ENCODE measurements around the gene KLF12.

The KLF12 gene

GRCh38 chr13:74134221-74134776 lies at the start of gene KLF12:
Gene KLF12 (minus strand): TSS chr13:74134404.
- DNase-seq (ENCODE audit: insufficient read length, low spot score): peak; percentile 57
- FAIRE-seq: no peak

- FAIRE-seq: no peak
- DNase-seq (ENCODE audit: insufficient read length, low spot score): no peak
Measured at GRCh38 chr13:74182491-74182890, 48.3 kb upstream of the KLF12 start.

GRCh38 chr13:74174810-74175209 lies 40.6 kb upstream of the KLF12 start:
- no peak for DNase-seq (ENCODE audit: insufficient read length, low spot score)
- FAIRE-seq: no peak

DNA sequence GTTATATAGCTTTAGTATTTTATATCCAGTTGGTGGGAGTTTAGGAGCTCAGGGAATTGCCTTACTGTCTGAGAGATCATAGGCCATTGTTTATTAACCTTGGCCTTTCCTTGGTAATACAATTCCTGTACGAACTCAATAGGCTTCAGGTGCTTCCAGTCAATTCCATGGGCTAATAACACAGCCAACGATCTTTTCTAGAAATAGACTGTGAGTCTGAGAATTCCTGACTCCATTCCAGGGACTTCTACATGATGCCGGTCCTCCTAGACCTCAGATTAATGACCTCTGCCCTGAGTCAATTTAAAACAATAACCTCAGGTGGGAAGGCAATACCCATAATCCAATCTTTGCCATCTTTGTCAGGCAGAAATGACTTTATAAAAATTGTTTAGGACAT lies 39.6 kb upstream of the KLF12 start:
- DNase-seq (ENCODE audit: insufficient read length, low spot score) (no peak), FAIRE-seq (no peak)

DNA sequence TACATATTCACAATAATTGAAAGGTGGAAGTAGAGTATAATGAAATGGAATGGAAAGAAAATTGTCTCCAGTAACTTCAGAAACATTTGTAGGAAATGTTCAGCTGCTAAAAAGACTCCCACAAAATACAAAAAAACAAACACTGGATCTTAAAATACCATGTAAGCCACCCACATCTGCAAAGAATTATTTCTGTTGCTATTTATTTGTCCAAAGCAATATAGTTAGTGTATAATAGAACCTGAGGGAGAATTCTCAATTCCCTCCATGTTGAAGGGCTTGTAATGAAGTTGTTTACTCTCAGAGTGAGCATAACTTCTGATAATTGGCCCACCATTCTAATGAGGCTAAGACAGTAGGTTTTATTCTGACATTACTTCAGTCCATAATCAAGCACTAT lies 37.4 kb upstream of the KLF12 start:
- no peak for DNase-seq (ENCODE audit: insufficient read length, low spot score)
- no peak for FAIRE-seq

DNA sequence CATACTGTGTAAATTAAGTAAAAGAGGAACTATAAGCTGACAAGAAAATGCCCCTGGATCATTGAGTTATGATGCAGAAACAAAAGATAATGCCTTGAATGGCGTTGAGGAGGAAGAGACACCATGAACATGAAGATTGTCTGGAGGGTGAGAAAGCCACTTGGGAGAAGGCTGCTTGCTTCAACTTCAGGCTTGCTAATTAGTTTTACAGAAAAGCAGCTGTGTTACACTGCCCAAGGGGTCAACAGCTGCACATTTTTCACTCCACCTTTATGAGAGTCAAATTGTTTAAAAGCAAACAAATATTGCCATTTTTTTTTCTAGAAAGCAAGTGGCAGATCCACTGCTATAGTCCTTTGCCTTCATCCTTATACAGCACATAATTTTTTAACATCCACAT lies 35.5 kb upstream of the KLF12 start:
- DNase-seq (ENCODE audit: insufficient read length, low spot score) (no peak), FAIRE-seq (no peak)

DNA sequence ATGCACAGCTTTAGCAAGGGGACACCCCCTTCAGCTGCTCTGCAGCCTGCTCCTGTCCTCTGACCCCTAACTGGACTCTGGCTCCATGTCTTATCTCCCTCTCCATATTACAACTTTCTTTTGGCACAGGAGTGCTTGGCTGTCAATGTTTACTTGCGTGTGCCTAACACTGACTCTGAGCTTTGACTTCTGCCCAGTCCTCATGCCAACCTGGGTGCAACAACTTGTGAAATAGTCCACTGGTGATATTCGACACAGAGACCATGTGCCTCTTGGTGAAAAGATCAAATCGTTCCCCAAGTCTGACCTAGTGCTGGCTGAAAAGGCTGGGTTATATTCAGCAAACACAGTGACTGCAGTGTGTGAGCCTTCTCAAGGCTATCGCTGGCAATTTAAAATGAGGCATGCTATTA lies 34.1 kb upstream of the KLF12 start:
- DNase-seq (ENCODE audit: insufficient read length, low spot score): no peak
- no peak for FAIRE-seq

DNA sequence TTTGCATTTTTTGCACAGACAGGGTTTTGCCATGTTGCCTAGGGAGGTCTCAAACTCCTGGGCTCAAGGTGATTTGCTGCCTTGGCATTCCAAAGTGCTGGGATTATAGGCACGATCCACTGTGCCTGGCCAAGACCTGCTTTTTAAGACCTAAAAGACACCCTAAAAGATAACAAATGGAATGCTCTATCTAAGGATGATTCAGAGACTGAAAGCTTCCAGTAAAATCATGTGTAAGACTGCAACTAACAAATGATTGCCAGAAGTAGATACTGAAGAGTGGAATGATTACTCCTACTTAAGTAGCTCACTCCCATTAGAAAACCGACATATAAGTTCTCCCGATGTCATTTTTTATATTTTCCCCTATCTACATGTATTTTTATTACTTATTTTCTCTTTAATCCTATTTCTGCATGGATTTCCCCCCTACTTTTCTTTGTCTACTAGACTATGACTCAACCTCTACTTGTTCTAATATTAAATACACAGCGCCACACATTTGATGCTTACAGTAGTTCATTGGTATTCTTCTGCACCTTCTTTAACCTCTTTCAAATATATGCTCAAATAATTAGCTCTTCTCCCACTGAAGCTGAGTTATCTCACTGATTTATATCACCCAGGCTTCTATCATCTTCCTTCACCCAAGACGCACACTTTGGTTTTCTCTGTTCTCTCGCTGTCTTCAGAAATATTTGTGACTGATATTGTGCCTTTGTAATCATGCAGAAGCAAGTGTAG lies 32.2 kb upstream of the KLF12 start:
- DNase-seq (ENCODE audit: insufficient read length, low spot score): no peak
- FAIRE-seq: no peak

DNA sequence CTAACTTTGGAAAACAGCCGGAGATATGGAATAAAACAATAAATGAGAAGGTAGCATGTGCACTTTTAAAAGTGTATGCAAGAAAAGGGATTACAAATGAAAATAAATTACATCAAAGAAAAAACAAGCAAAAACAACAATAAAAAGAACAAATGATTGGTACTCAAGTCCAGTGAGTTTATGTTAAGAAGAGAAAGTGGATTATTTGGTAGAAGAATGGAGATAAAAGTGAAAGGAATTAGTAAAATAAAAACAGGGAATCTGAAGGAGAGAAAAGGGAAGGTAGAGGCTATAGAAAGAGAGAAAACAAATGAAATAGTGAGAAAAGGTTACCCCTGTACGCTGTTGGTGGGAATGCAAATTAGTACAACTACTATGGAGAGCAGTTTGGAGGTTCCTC lies 28.6 kb upstream of the KLF12 start:
- no peak for FAIRE-seq

GRCh38 chr13:74162135-74162534 lies 27.9 kb upstream of the KLF12 start:
- FAIRE-seq: no peak

More for the DNA sequence above, 28.6 kb upstream of the KLF12 start:
- DNase-seq (ENCODE audit: insufficient read length, low spot score): no peak

DNA sequence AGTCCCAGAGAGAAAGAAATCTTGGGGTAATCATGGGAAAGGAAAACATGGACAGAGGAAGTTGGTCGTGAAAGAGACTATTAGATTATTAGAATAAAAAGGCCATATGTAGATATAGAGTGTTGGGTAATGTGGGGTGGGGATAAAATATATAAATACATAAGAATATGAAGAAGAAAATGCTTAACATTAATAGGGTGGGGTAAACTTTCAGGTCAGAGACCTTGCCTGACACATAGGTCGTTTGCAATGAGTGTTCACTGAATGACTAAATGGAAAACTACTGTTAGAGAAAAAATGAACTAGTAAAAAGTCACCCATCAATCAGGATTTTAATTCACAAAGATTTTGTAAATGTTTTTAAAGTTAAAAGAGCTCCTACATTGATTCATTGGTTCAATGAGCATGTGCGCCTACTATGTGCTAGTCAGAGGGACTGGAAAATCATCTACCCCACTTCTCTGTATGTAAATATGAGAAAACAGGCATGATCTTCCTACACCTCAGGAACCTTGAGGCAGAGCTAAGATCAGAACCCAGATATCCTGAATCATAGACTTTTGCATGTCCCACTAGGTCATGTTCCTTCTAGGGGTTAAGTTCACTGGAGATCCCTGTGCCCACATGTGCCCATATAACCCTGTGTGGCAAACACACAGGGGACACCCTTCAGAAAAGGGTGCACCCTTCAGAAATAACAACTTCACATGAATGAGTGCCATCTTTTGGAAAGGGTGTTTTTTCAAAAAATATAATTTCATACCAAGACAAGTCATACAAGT lies 24.6 kb upstream of the KLF12 start:
- DNase-seq (ENCODE audit: insufficient read length, low spot score) (no peak), FAIRE-seq (no peak)

More at GRCh38 chr13:74162135-74162534, 27.9 kb upstream of the KLF12 start:
- DNase-seq (ENCODE audit: insufficient read length, low spot score): no peak

DNA sequence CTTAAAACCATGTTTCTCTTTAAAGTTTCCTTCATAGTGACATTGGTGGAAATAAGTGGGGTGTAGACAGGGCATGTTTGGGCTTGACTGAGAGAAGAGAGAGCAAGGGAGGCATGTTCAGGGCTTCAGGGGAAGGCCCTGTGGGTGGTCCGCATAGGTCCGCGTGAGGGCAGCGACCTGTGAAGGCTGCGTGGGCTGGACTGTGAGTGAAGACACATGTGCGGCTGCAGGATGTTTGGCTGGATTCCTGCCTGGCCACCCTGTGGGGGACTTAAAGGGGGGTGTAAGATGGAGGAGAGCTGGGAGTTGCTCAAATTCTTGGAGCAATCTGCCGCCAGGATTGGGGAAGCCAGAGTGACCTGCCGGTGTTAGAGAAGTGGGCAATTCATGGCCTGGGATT lies 23.8 kb upstream of the KLF12 start:
- FAIRE-seq (no peak), DNase-seq (ENCODE audit: insufficient read length, low spot score) (no peak)

DNA sequence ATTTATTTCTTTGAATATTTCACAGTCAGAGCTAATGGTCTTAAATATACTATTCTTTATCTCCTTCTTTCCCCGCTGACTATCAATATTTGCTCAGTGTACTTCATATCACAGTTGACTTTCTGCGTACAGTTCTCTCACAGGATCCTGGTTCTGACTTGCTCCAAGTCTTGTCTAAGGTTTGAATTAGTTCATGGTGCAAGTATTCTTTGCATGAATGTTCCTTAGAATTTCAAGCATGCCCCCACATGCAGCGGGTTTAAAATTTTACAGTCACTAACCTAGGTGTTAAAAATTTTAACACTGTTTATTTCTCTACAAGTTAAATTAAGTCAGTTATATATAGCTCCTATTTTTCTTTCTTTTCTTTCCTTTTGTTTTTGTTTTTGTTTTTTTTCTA lies 20.8 kb upstream of the KLF12 start:
- FAIRE-seq (no peak), DNase-seq (ENCODE audit: insufficient read length, low spot score) (no peak)

GRCh38 chr13:74153316-74153715 lies 19.1 kb upstream of the KLF12 start:
- DNase-seq (ENCODE audit: insufficient read length, low spot score): no peak
- FAIRE-seq: no peak

GRCh38 chr13:74151859-74152258 lies 17.7 kb upstream of the KLF12 start:
- no peak for FAIRE-seq

DNA sequence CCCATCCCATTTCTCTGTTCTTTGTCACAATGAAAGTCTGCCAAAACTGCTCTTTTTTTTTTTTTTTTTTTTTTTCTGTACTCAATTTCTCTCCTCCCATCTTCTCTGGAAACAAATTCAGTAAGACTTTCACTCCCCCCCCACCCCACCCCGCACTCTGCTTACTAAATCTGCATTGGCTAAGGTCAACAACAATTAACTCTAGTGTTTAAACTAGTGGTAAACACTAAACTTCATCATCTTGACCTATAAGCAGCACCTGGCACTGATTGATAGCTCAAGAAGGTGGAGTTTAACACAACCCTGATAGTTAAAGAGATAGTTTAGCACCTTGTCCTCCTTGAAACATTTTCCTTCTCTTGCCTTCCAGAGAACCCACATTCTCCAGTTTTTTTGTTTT lies 14.1 kb upstream of the KLF12 start:
- FAIRE-seq: no peak

More at GRCh38 chr13:74151859-74152258, 17.7 kb upstream of the KLF12 start:
- DNase-seq (ENCODE audit: insufficient read length, low spot score): no peak

DNA sequence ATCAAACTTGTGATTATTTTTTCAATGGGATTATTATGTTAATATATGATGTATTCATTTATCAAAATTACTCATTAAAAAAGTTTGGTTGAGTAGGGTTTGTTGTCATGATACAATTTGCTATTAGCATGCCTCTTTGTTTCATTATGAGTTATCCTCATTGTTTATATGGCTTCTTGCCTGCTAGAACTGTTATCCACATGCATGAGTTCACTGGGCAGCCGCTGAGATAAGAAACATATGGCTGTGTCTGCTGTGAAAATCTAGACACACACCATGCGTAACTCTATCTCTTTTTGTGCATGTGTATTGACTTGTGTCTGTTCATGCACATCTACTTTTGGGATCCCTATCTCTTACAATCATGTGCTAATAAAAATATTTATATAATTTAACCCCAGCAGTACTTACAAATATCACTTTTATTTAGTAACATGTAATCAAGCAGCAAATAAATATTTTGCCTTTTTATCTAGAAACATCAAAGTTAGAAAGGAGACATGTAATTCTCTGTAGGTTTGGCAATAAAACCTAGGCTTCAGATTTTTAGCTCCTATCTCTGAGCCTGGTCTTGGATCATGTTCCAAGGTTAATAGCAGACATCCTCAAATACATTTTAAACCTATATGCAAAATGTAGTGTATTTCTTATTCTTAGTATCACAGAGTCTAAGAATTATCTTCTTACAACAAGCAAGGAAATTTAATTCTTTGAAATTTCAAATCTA lies 11.2 kb upstream of the KLF12 start:
- FAIRE-seq: no peak
- no peak for DNase-seq (ENCODE audit: insufficient read length, low spot score)

More for the DNA sequence above, 14.1 kb upstream of the KLF12 start:
- DNase-seq (ENCODE audit: insufficient read length, low spot score): no peak

DNA sequence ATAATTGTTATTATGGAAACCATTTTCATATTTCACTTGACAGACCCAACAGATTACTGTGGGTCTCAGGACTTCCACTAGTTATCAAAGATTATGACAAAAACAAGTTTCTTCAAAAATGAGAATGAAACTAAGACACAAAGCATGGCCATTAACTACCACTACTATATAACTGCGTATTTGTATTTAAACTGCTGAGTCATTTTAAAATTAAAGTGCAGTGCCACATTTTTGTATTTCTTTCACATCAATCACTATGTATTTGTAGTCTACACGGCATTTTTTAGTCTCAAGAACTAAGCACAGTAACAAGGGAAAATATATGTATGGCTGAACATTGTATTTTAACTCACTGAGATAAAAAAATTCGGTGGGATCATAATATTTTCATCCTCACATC lies 10.1 kb upstream of the KLF12 start:
- DNase-seq (ENCODE audit: insufficient read length, low spot score) (no peak), FAIRE-seq (no peak)

DNA sequence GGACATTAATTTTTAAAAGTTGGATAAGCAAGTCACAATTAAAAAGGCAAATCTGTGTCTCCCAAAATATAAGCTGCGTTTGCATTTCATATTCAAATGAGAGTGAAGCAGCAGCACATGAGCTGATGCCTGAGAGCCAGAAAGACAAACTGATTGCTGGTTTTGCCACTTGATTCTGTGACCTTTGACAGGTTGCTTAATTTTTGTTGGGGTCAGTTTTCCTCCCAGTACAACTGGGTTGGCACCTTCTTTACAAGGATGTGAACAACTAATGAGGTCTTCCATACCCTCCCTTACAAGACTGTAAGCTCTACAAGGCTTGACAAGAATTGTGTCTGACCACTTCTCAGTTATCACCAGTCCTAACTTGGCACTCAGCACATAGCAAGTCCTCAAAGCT lies 8.1 kb upstream of the KLF12 start:
- DNase-seq (ENCODE audit: insufficient read length, low spot score): no peak
- FAIRE-seq: no peak

GRCh38 chr13:74138241-74138640 lies 4.0 kb upstream of the KLF12 start:
- no peak for FAIRE-seq
- DNase-seq (ENCODE audit: insufficient read length, low spot score): no peak

DNA sequence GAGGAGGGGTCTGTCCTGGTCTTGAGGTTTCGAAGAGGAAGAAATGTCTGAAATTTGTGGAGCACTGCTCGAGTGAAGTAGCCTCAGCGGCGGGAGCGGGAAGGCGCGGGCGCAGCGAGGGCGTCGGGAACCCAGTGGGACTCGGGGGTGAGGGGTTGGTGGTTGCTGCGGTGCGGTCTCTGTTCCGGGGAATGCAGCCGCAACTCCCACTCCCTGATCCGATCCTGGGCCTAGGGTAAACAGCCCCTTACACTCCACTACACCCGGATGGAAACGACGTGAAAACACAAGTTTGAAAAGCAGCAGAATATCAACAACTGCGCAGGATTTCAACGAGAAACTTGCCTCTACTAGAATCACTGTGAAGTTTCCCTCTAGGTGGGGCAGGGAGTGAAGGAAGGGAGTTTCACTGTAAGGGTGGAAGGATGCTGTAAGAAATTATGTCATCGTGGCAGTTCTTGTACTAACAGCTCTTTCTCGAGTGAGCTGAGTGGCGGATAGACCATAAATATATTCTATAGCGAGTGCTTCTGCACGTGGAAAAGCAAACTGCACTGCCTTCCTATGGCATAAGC lies 2.0 kb upstream of the KLF12 start:
- FAIRE-seq (no peak), DNase-seq (ENCODE audit: insufficient read length, low spot score) (no peak)

All from HTR-8/SVneo (cell line).